ENCODE results near the gene NPY1R. TPM values are rescaled to one million over a fixed set of nuclear protein-coding genes. Genes with fewer than 3 reads are reported as not detected.

The NPY1R gene
- 1 to 10 TPM in 2 of 4 donors, under 1 TPM in 1, not detected in 1; 0.95 to 1.8 (median 1.6) TPM for total RNA-seq

GRCh38 chr4:163332526-163333406 is at the start of gene NPY1R:
Gene NPY1R, minus strand, starts transcription at chr4:163332596. Its CDS starts 6,042 bp downstream, at chr4:163326554.
- no peaks in the 10 kb centered on the region for H3K36me3 ChIP-seq
- no peaks in the 10 kb centered on the region for H3K9me3 ChIP-seq
- no peak within 1 kb of the TSS for H3K27ac ChIP-seq
- peak within 1 kb of the TSS; percentile 13 to 52 (median 30) for H3K4me3 ChIP-seq
- peaks cover 0 to 17% (median 0%) of the 10 kb centered on the region in 4 donors for H3K4me1 ChIP-seq
- TF ChIP-seq CTCF (IDR thresholded peaks at IDR 0.05) (peak in 4 of 6 experiments; percentile 40 to 57 (median 56)), POLR2A (IDR thresholded peaks at IDR 0.05) (no peak)
- DNase-seq = peak in 2 of 3 donors; percentile 71 to 72
- peaks cover 0 to 7% of the 10 kb centered on the region in 2 donors for H3K27me3 ChIP-seq

GRCh38 chr4:163380703-163381102 is 48.3 kb upstream of the NPY1R start:
- DNase-seq = no peak
- no peaks in the 10 kb centered on the region for H3K4me1 ChIP-seq

GRCh38 chr4:163378661-163379060 is 46.3 kb upstream of the NPY1R start:
- no peak overlapping the region for H3K4me3 ChIP-seq
- no peaks in the 10 kb centered on the region for H3K36me3 ChIP-seq
- H3K27ac ChIP-seq = no peak overlapping the region
- H3K9me3 ChIP-seq = no peaks in the 10 kb centered on the region
- H3K27me3 ChIP-seq = no peaks in the 10 kb centered on the region
- no peak for TF ChIP-seq CTCF (IDR thresholded peaks at IDR 0.05)
- no peak for TF ChIP-seq POLR2A (IDR thresholded peaks at IDR 0.05)
- DNase-seq = no peak
- H3K4me1 ChIP-seq = no peaks in the 10 kb centered on the region

More at GRCh38 chr4:163380703-163381102, 48.3 kb upstream of the NPY1R start:
- no peaks in the 10 kb centered on the region for H3K36me3 ChIP-seq
- no peak for TF ChIP-seq POLR2A (IDR thresholded peaks at IDR 0.05)
- H3K27me3 ChIP-seq = no peaks in the 10 kb centered on the region
- no peaks in the 10 kb centered on the region for H3K9me3 ChIP-seq
- H3K4me3 ChIP-seq = no peak overlapping the region
- no peak overlapping the region for H3K27ac ChIP-seq

GRCh38 chr4:163372029-163372428 is 39.6 kb upstream of the NPY1R start:
- DNase-seq = no peak
- no peaks in the 10 kb centered on the region for H3K36me3 ChIP-seq
- H3K27me3 ChIP-seq = no peaks in the 10 kb centered on the region
- no peaks in the 10 kb centered on the region for H3K9me3 ChIP-seq
- H3K4me1 ChIP-seq = no peaks in the 10 kb centered on the region
- no peak overlapping the region for H3K4me3 ChIP-seq
- no peak overlapping the region for H3K27ac ChIP-seq
- no peak for TF ChIP-seq CTCF (IDR thresholded peaks at IDR 0.05)
- no peak for TF ChIP-seq POLR2A (IDR thresholded peaks at IDR 0.05)

- Histone ChIP-seq H3K9me3 (no peaks in the 10 kb centered on the region), H3K4me1 (no peaks in the 10 kb centered on the region), H3K36me3 (no peaks in the 10 kb centered on the region), H3K4me3 (no peak overlapping the region), H3K27me3 (no peaks in the 10 kb centered on the region), H3K27ac (no peak overlapping the region)
- no peak for DNase-seq
- TF ChIP-seq POLR2A (IDR thresholded peaks at IDR 0.05) (no peak), CTCF (IDR thresholded peaks at IDR 0.05) (no peak)
These were observed 35.3 kb upstream of the NPY1R start for GRCh38 chr4:163367651-163368050.

- Histone ChIP-seq H3K27me3 (no peaks in the 10 kb centered on the region), H3K27ac (no peak overlapping the region), H3K36me3 (no peaks in the 10 kb centered on the region), H3K4me3 (no peak overlapping the region), H3K4me1 (no peaks in the 10 kb centered on the region), H3K9me3 (no peaks in the 10 kb centered on the region)
- no peak for TF ChIP-seq POLR2A (IDR thresholded peaks at IDR 0.05)
- TF ChIP-seq CTCF (IDR thresholded peaks at IDR 0.05) = no peak
- DNase-seq = no peak
These were observed 23.7 kb upstream of the NPY1R start for GRCh38 chr4:163356104-163356503.

Measured in Peyer's patch (tissue), 4 donors.